Measurements from ENCODE around the gene DDX17. TPM values are rescaled to one million over a fixed set of nuclear protein-coding genes. Genes with fewer than 3 reads are reported as not detected.

DDX17 gene
- total and polyA plus RNA-seq, 2 of the 8 experiments (the other 6 are each of a cell fraction or from before 2014, with no cell fraction given) = 437 to 441 TPM

GRCh38 chr22:38491707-38492348, 14.3 kb downstream of the DDX17 start:
- no peak overlapping the region for H3K4me2 ChIP-seq (ENCODE audit: insufficient read depth in 1 of 2, low read depth in 2 of 2, low read length in 2 of 2)
- FAIRE-seq = no peak
- no peak overlapping the region for H4K91ac ChIP-seq (replicated peaks; ENCODE audit: insufficient read length, low read length)
- no peaks in the 10 kb centered on the region for H3K27me3 ChIP-seq (replicated peaks in 1 of 4; ENCODE audit: control insufficient read depth in 3 of 4, extremely low read depth in 1 of 4, insufficient read depth in 3 of 4, low read length in 3 of 4)
- H2AK5ac ChIP-seq (ENCODE audit: low read depth, low read length) = no peak overlapping the region
- ChIA-PET CTCF (ENCODE audit: partially characterized antibody) (interaction anchor here (1.3 to 1.5 kb wide), 3 partner anchors 10 to 19 kb away, joined by 3 to 4 read pairs (median 4); no protein-coding TSS in a partner anchor), POLR2A (ENCODE audit: partially characterized antibody) (interaction anchor here (0.6 to 40.8 kb wide), 11 partner anchors 2 to 155 kb away, joined by 3 to 1102 read pairs (median 7); partner anchors contain the start of genes DMC1 and KDELR3)
- no peak overlapping the region for H4K8ac ChIP-seq (ENCODE audit: extremely low read depth, insufficient read depth, low read length)
- no peaks in the 10 kb centered on the region; the same call in 1 of the 2 replicates for H3K79me1 ChIP-seq (ENCODE audit: low read depth, low read length)
- no peak overlapping the region for H2AFZ ChIP-seq (ENCODE audit: low read length)
- no peak overlapping the region for H2BK120ac ChIP-seq (replicated peaks; ENCODE audit: low read depth, low read length)
- no peak overlapping the region for H3K4me3 ChIP-seq (ENCODE audit: extremely low read depth in 1 of 4, insufficient read depth in 2 of 4, low read depth in 3 of 4, low read length in 4 of 4)
- H2BK5ac ChIP-seq (ENCODE audit: low read depth, low read length) = no peak overlapping the region
- H3K79me2 ChIP-seq (ENCODE audit: control insufficient read depth in 1 of 2, insufficient read depth in 2 of 2, low read length in 2 of 2) = peaks cover 0 to 20% of the 10 kb centered on the region in 2 experiments; a peak in 2 of 4 replicates
- 93% methylated on average over 4 of the region's 5 CpGs; no CpG with 5 or more reads in 1 of the 2 experiments for WGBS, 2 experiments (ENCODE audit: extremely low coverage in 1 of 2, insufficient coverage in 1 of 2, insufficient read length in 1 of 2, insufficient replicate concordance in 2 of 2, low coverage in 1 of 2, low lambda C conversion rate in 2 of 2, missing lambda C conversion rate in 1 of 2)
- H3K4me1 ChIP-seq (replicated peaks in 1 of 4; ENCODE audit: control insufficient read depth in 3 of 4, insufficient read depth in 4 of 4, low read length in 3 of 4) = peaks cover 0 to 4% (median 3%) of the 10 kb centered on the region in 4 experiments; a peak in 3 of 7 replicates
- H3K23me2 ChIP-seq (ENCODE audit: low read depth, low read length) = no peaks in the 10 kb centered on the region
- peaks cover 61 to 100% (median 93%) of the 10 kb centered on the region in 4 experiments for H3K36me3 ChIP-seq (ENCODE audit: control insufficient read depth in 2 of 4, insufficient read depth in 4 of 4, low read length in 3 of 4)
- no peak overlapping the region for H3K9ac ChIP-seq (replicated peaks in 1 of 4; ENCODE audit: extremely low read depth in 1 of 4, low read depth in 3 of 4, low read length in 3 of 4)
- H3K9me3 ChIP-seq (ENCODE audit: insufficient read depth in 2 of 2, low read depth in 1 of 2, low read length in 1 of 2) = no peaks in the 10 kb centered on the region
- H3K27ac ChIP-seq (ENCODE audit: low read depth, low read length) = no peak overlapping the region
- no peak overlapping the region for H4K5ac ChIP-seq (ENCODE audit: insufficient read length, low read depth, low read length)
- no peak overlapping the region for H3K4ac ChIP-seq (replicated peaks; ENCODE audit: insufficient read length, low read depth, low read length)
- no peak overlapping the region for H3K56ac ChIP-seq (replicated peaks; ENCODE audit: insufficient read length, low read depth, low read length)
- DNase-seq (ENCODE audit: low read depth in 1 of 2, low spot score in 2 of 2) = no peak
- no peak overlapping the region for H2BK20ac ChIP-seq (ENCODE audit: low read length)
- no peak overlapping the region for H3K23ac ChIP-seq (ENCODE audit: insufficient read length)
- peaks cover 8 to 9% of the 10 kb centered on the region in 2 experiments for H4K20me1 ChIP-seq (replicated peaks in 1 of 2; ENCODE audit: control insufficient read depth in 1 of 2, insufficient read depth in 2 of 2, low read length in 2 of 2)
- H3K14ac ChIP-seq (ENCODE audit: insufficient read length) = no peak overlapping the region
- no peak overlapping the region for H3K18ac ChIP-seq (ENCODE audit: extremely low read depth, low read length)
- TF ChIP-seq GTF2F1 (IDR thresholded peaks at IDR 0.05; ENCODE audit: borderline replicate concordance, low read depth, low read length) = no peak
- H2BK12ac ChIP-seq (ENCODE audit: low read depth, low read length) = no peak overlapping the region
- H2BK15ac ChIP-seq (ENCODE audit: low read length) = no peak overlapping the region
